Limb (tissue), 2 donors: ENCODE measurements around the gene DOCK1.
"Not testable (repeated sequence)": the region's sequence is repeated elsewhere in the genome, so short reads cannot be mapped to it uniquely, and the experiment has no call there.

Experiments
- DNase-seq, 2 donors: peaks; one replicate each; pipeline ENCODE4 v3.0.0-alpha.2; 2016; ENCODE audit errors: extremely low spot score in 2 of 2

DOCK1 gene

GRCh38 chr10:126903656-126904360 lies 1.4 kb upstream of the DOCK1 start:
- DNase-seq = no peak

- no peak for DNase-seq
These were observed 761 bp upstream of the DOCK1 start for GRCh38 chr10:126904516-126904817.

DNA sequence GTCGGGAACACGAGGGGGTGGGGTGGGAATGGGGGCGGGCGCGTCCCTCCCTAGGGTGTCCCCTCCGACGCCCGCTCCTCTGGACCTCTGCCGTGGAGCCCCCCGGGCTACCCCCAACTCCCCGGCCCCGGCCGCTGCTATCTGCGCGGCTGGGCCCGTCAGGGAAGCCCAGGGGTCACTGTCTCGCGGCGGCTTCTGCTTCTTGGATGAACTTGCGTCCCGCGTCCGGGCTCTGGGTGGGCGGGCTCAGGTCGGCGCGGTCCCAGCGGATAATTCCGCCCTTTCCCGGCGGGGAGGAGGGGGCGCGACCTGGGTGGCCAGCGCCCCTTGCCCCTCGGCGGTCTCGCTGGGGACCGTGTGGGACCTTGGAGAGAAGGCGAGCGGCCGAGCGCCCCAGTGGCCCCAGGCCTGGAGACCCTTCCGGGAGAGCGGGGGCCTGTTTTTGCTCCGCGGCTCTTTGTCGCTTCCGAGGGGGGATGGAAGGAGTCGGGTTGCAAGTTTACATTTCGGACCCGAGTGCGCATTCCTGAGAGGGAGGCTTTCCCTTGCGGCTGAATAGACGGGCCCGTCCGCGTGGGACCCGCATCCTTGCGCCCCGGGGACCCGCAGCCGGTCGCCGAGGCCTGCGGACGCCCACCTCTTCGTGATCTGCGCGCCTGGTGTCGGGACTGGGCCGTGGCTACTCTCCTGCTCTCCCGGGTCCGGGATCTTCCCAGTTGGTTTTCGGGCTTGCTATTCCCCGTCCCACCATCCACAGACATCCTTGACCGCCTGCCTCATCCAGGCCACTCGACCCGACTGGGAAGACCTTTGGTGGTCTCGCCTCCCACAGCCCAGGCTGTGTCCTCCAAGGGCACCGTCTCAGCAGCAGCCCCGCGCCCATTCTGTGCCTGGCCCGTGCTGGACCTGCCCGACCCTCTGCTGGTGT lies 812 bp downstream of the DOCK1 start:
- peak in 1 of 2 donors; percentile 73 for DNase-seq

GRCh38 chr10:126906704-126907422 lies 1.6 kb downstream of the DOCK1 start:
- DNase-seq = no peak

DNA sequence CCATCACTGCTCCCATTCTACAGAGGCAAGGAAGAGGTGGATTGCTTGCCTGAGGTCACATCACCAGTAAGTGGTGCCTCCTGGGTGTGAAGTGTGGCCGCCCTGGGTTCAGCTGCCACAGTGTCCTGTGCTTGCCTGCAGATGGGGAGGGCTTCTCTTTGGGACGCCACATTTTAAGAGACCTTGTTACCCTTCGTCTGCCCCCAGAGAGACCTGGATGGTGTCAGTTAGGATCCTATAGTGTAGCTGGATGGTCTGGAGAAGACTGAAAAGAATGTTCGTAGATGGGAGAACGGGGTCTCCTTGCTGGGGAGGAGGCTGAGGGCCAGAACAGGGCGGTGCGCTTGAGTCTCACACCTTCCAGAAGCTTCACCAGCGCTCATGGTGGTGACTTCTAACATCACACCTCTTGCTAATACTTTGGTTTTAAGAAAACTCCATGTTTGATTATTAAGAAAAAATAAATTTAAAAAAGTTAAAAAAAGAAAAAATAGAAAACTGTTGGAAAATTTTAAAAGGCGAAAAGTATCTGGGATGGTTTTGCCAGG lies 2.3 kb downstream of the DOCK1 start:
- DNase-seq = no peak

- no peak for DNase-seq
These were observed 3.0 kb downstream of the DOCK1 start for GRCh38 chr10:126908225-126908624.

DNA sequence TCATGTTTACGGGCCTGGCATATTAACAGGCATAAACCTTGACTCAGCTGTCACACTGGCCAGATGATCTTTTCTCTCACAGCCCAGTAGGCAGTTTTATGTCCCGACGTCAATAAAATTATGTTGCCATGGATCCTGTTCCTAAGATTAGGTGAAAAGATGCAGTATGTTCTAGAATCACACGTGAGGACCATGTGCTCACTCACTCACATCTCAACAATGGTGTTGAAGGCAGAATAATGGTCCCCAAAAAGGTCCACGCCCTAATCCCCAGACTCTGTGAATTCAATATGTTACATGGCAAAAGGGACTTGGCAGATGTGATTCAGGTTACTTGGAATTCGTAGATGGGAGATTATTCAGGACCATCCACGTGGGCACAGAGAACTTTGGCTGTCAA lies 3.5 kb downstream of the DOCK1 start:
- DNase-seq = no peak

DNA sequence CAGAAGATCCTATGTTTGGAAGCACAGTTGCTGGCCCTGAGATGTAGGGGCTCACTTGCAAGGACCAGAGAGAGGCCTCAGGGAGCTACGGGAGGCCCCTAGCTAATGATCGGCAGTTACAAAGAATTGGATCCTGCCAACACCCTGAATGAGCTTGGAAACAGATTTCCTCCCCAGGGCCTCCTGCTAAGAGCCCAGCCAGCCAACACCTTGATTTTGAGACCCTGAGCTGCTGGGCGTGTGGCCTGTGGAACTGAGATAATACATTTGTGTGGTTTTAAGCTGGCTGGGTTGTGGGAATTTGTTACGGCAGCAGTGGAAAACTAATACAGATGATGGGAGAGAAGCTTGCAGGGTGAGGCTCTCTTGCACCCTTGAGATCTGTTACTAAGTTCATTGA lies 3.9 kb downstream of the DOCK1 start:
- DNase-seq = no peak

DNA sequence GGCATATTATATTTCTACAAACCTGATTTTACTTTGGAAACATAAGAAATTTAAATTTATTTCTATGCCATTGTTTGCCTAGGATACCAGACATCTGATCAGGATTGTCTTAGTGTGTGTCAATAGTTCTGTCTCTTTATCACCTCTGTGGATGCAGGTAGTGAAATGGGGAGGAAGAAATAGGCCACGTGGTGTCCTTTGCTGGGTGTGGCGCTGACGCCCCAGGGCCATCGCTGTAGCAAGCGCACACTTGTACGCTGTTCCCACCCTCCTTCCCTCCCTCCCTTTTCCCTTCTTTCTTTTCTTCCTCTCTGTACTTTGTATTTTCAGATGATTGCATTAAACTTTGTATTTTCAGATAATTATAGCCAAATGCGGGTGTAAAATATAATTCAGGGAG lies 5.0 kb downstream of the DOCK1 start:
- DNase-seq = no peak

DNA sequence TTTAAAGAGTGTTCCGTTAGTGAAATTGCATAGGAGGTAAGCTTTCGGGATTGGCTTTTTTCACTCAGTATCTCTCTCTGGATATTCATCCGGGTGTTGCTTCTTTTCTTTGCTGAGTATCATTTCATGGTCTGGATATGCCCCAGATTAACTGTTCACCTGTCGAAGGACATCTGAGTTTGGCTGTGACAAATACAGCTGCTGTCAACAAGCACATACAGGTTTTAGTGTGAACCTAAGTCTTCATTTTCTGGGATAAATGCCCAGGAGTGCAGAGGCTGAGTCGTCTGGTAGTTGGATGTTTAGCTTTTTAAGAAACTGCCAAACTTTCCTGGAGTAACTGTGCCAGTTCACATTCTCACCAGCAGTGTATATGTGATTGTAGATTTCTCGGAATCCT lies 5.6 kb downstream of the DOCK1 start:
- no peak for DNase-seq

DNA sequence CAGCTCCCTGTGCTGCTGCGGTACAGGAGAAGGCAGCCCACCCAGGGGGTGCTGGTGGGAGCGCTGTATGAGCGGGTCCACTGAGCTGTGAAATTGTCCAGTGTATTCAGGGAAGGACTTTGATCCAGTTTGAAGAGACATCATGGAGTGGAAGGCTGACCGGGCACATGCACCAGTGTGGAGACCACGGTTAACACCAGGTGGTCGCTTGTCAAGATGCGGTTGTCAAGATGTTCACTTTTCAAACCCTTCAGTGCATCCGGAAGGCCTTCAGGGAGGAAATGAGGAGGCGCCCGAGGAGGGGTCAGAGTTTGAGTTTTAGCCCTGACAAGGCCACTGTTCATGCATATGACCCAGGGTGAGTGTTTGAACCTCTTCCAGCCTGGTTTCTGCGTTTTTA lies 6.1 kb downstream of the DOCK1 start:
- no peak for DNase-seq

DNA sequence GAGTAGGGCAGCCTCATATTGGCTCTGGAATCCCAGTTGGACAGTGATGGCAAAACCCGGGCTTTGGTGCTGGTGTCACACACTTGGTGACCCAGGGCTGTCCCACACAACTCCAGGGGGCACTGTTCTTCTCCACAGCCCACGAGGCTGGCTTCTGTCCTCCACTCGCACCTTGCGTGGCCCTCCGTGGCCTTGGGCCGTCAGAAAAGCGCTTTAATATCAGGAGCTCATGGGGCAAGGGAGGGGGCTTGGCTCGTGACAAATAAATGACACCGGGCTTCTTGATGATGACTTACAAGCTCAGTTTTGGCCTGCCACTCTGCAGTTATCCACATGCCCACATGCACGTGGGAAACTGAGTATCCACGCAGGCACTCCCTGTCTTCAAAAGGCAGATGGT lies 8.1 kb downstream of the DOCK1 start:
- no peak for DNase-seq

GRCh38 chr10:126914561-126914960 lies 9.3 kb downstream of the DOCK1 start:
- no peak for DNase-seq

DNA sequence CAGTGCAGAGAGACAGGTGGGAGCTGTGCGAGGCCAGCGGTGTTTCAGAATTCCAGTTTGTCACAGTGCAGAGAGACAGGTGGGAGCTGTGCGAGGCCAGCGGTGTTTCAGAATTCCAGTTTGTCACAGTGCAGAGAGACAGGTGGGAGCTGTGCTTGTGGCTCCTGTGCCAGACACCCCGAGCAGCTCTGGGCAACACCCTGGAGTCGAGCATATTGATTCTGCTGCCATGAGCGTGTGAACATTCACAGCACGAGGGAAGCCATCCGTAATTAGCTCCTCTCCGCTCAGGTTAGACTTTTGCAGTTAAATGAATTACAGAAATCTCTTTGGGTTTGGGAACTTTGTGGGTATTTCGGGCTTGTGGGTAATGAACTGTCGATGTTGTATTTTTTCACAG lies 11.7 kb downstream of the DOCK1 start:
- DNase-seq = not testable (repeated sequence)

- DNase-seq = no peak
These were observed 12.1 kb downstream of the DOCK1 start for GRCh38 chr10:126917375-126917774.

DNA sequence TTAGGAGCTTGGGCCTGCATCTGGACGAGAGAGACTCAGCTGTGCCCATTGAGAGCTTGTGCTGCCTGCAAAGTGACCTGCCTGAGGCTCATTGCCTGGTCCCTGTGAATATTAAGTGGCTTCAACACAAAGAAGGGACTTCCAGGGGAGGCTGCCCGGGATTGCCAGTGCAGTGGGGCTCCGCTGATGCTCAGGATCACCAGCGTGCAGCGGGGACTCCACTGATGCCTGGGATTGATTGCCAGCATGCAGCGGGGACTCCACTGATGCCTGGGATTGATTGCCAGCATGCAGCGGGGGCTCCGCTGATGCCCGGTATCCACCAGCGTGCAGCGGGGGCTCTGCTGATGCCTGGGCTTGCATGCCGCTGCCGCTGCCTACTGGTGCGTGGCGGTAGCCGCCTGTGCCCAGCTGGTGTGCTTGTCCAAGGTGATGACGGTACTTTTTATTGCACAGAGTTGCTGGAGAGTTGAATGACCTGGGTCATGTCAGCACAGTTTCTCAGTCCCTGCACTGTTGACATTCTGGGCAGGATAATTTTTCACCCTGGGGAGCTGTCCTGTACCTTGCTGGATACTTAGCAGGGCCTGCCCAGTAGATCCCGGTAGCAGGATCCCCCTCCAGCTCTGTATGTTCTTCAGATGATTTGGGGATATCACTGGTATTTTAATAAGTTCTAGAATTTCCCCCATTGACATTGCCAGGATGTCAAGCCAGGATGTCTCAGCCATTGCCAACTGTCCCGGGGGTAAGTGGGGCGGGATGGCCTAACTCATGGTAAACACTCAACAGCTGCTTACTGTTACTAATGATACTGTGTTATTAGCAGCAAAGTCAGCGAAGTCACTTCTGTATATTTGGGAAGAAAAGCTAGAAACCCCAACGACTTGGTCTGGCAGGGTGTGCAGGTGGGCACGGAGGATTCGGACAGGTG lies 13.0 kb downstream of the DOCK1 start:
- no peak for DNase-seq

GRCh38 chr10:126919426-126919825 lies 14.2 kb downstream of the DOCK1 start:
- DNase-seq = no peak

- no peak for DNase-seq
These were observed 15.9 kb downstream of the DOCK1 start for GRCh38 chr10:126921162-126921561.

DNA sequence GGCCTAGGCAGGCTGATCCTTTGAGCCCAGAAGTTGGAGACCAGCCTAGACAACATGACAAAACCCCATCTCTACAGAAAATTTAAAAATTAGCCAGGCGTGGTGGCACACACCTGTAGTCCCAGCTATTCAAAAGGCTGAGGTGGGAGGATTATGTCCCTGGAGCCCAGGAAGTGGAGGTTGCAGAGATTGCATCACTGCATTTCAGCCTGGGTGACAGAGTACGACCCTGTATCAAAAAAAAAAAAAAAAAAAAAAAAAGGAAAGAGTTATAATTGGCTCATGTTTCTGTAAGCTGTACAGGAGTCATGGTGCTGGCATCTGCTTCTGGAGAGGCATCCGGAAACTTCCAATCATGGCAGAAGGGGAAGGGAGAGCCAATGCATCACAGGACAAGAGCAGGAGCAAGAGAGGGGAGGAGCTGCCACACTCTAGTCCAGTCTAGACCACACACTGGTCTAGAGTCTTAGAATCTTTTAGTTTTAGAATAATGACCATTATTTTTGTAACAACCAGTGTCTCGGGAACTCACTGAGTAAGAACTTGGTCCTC lies 16.8 kb downstream of the DOCK1 start:
- no peak for DNase-seq

DNA sequence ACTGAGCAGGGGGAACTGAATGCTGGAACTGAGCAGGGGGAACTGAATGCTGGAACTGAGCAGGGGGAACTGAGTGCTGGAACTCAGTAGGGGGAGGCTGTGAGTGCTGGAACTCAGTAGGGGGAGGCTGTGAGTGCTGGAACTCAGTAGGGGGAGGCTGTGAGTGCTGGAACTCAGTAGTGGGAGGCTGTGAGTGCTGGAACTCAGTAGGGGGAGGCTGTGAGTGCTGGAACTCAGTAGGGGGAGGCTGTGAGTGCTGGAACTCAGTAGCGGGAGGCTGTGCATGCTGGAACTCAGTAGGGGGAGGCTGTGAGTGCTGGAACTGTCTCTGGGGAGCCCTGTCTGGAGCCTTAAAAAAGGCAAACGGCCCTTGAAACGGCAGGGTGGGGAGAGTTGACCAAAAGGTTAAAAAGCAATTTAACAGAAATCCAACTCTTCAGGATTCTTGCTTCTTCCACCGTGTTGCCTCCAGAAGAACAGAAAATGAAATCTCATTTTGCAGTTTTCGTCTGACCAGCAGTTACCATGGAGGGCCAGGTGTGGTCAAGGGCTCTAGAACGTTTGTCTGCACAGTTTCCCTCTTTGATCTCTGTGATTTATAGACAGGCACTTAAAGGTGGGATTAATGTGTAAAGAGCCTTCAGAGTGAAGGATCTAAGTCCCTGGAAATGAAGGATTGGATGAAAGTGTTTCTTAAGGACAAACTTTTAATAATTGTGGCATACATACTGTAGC lies 19.1 kb downstream of the DOCK1 start:
- DNase-seq = no peak
